ENCODE results near the gene ZBED4.

DNA sequence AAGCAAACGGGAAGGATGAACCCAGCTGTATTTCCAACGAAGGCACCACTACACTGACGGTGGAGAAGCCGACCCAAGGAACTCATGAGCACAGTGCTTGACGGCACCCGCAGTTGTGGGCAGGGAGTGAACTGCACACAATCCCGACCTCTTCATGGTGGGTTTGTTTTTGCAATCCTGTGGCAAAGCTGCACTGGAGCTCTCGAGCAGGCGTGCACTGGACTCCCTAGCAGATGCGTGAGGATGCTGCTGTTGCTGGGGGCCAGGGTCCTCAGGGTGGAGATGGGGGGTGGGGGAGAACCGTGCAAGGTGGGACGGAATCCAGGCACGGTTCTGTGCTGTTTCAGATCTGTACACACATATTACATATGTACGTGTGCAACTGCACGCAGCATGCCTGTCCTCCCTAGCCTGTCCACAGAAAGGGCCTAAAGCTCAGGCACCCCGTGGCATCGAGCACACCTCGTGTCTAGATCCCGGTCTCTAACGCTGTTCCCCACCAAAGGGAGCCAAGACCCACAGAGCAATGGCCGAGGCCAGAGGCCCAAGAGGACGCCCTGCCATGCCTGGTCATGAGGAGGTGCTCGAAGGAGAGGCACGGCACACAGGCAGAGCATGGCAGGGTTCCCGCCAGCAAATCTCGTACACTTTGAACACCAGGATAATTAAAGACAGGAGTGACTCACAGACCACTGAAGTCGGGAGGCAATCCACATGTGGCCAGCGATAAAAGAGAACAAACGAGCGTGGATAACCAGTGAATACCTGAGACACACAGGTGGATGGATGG is 47.0 kb downstream of the ZBED4 start:
- TF ChIP-seq POLR2A (IDR thresholded peaks at IDR 0.05; ENCODE audit: low read length) (no peak), GATA1 (IDR thresholded peaks at IDR 0.05; ENCODE audit: low read depth, low read length) (no peak)
